H9 (cell line): ENCODE data around the gene GRK1. TPM values are rescaled to one million over a fixed set of nuclear protein-coding genes. Genes with fewer than 3 reads are reported as not detected.

Source experiments
- DNase-seq: peaks from one replicate; pipeline ENCODE4 v3.0.0-alpha.2; 2017
- H2AFZ ChIP-seq: one replicate; pipeline ENCODE4 v1.6.1; 2013; ENCODE audit warnings: mild to moderate bottlenecking, low read length, control low read depth, moderate library complexity
- H2AK5ac ChIP-seq: 2 replicates; pipeline ENCODE4 v1.6.1; 2013; ENCODE audit warnings: low read length, control low read depth, mixed read lengths; ENCODE audit not compliant: insufficient read length
- H2BK120ac ChIP-seq: one replicate; pipeline ENCODE4 v1.6.1; 2013; ENCODE audit warnings: low read depth, mild to moderate bottlenecking, low read length, control low read depth, inconsistent platforms; ENCODE audit not compliant: poor library complexity, severe bottlenecking
- H2BK12ac ChIP-seq: 2 replicates; pipeline ENCODE4 v1.6.1; 2013; ENCODE audit warnings: low read length, control low read depth, mixed read lengths, low read depth; ENCODE audit not compliant: insufficient read length
- H2BK15ac ChIP-seq: 2 replicates; pipeline ENCODE4 v1.6.1; 2013; ENCODE audit warnings: low read depth, low read length, control low read depth
- H2BK20ac ChIP-seq: one replicate; pipeline ENCODE4 v1.6.1; 2013; ENCODE audit warnings: low read depth, mild to moderate bottlenecking, low read length, control low read depth, inconsistent platforms; ENCODE audit not compliant: poor library complexity, severe bottlenecking
- H2BK5ac ChIP-seq: 2 replicates; pipeline ENCODE4 v1.6.1; 2013; ENCODE audit warnings: low read length, control low read depth, mixed read lengths; ENCODE audit not compliant: insufficient read length
- H3K14ac ChIP-seq: 2 replicates; pipeline ENCODE4 v1.6.1; 2013; ENCODE audit warnings: low read length, control low read depth; ENCODE audit not compliant: insufficient read depth
- H3K18ac ChIP-seq: 2 replicates; pipeline ENCODE4 v1.6.1; 2013; ENCODE audit warnings: low read depth, mild to moderate bottlenecking, mixed read lengths, low read length, control low read depth; ENCODE audit not compliant: insufficient read length
- H3K23ac ChIP-seq: 2 replicates; pipeline ENCODE4 v1.6.1; 2013; ENCODE audit warnings: low read length, control low read depth, mixed read lengths, low read depth; ENCODE audit not compliant: insufficient read length
- H3K23me2 ChIP-seq: 2 replicates; pipeline ENCODE4 v1.6.1; 2013; ENCODE audit warnings: low read depth, mild to moderate bottlenecking, mixed read lengths, low read length, control low read depth; ENCODE audit not compliant: insufficient read length, poor library complexity, severe bottlenecking
- H3K27ac ChIP-seq: 2 replicates; pipeline ENCODE4 v1.5.1; 2013; ENCODE audit warnings: low read length, control low read depth, mixed read lengths, low read depth; ENCODE audit not compliant: insufficient read length
- H3K27me3 ChIP-seq: 2 replicates; pipeline ENCODE4 v1.6.1; 2013; ENCODE audit warnings: low read length, control low read depth, inconsistent platforms; ENCODE audit not compliant: insufficient read depth
- H3K4ac ChIP-seq: 2 replicates; pipeline ENCODE4 v1.6.1; 2013; ENCODE audit warnings: low read depth, mild to moderate bottlenecking, control low read depth, inconsistent platforms, low read length, moderate library complexity
- H3K4me1 ChIP-seq: 2 replicates; pipeline ENCODE4 v1.6.1; 2013; ENCODE audit warnings: low read length, control low read depth, inconsistent platforms; ENCODE audit not compliant: insufficient read depth
- H3K4me2 ChIP-seq: 2 replicates; pipeline ENCODE4 v1.6.1; 2013; ENCODE audit warnings: low read length, control low read depth, mixed read lengths; ENCODE audit not compliant: insufficient read length, insufficient read depth
- H3K56ac ChIP-seq: 2 replicates; pipeline ENCODE4 v1.6.1; 2013; ENCODE audit warnings: low read depth, mild to moderate bottlenecking, mixed read lengths, low read length, control low read depth; ENCODE audit not compliant: insufficient read length
- H3K79me1 ChIP-seq: 2 replicates; pipeline ENCODE4 v1.6.1; 2013; ENCODE audit warnings: low read depth, mild to moderate bottlenecking, moderate library complexity, low read length, control low read depth, inconsistent platforms; ENCODE audit not compliant: insufficient read depth, poor library complexity, severe bottlenecking
- H3K79me2 ChIP-seq: 2 replicates; pipeline ENCODE4 v1.6.1; 2013; ENCODE audit warnings: low read length, control low read depth, inconsistent platforms; ENCODE audit not compliant: insufficient read depth
- H3K9ac ChIP-seq: 2 replicates; pipeline ENCODE4 v1.6.1; 2013; ENCODE audit warnings: low read length, control low read depth, mixed read lengths; ENCODE audit not compliant: insufficient read length; ENCODE audit errors: extremely low read depth
- H3K9me3 ChIP-seq: one replicate; pipeline ENCODE4 v1.6.1; 2013; ENCODE audit warnings: low read depth, low read length, inconsistent platforms; ENCODE audit not compliant: control insufficient read depth
- H3T11ph ChIP-seq: one replicate; pipeline ENCODE4 v1.6.1; 2013; ENCODE audit warnings: mild to moderate bottlenecking, low read length, control low read depth, inconsistent platforms
- H4K20me1 ChIP-seq: one replicate; pipeline ENCODE4 v1.6.1; 2013; ENCODE audit not compliant: control insufficient read depth, insufficient read length, insufficient read depth
- H4K5ac ChIP-seq: 2 replicates; pipeline ENCODE4 v1.6.1; 2013; ENCODE audit warnings: low read depth, mild to moderate bottlenecking, mixed read lengths, low read length, control low read depth; ENCODE audit not compliant: insufficient read length
- H4K8ac ChIP-seq: replicated peaks from 2 replicates; pipeline ENCODE4 v1.6.1; 2013; ENCODE audit warnings: low read length, control low read depth, mixed read lengths, low read depth; ENCODE audit not compliant: insufficient read length
- H4K91ac ChIP-seq: 2 replicates; pipeline ENCODE4 v1.6.1; 2013; ENCODE audit warnings: low read depth, mild to moderate bottlenecking, moderate library complexity, mixed read lengths, low read length, control low read depth; ENCODE audit not compliant: insufficient read length
- H3K27ac Mint-ChIP-seq, 3 experiments: 2 replicates in 2 of 3; 3 replicates in 1 of 3; pipeline ENCODE4 v1.8.0; 2020 to 2021; ENCODE audit warnings: mixed read lengths in 3 of 3, mild to moderate bottlenecking in 1 of 3, moderate library complexity in 1 of 3
- H3K27me3 Mint-ChIP-seq: 2 replicates; pipeline ENCODE4 v1.8.0; 2021; ENCODE audit warnings: low read depth, mild to moderate bottlenecking, moderate library complexity, mixed read lengths
- H3K36me3 Mint-ChIP-seq, 3 experiments: 2 replicates in 2 of 3; 3 replicates in 1 of 3; pipeline ENCODE4 v1.8.0; 2020 to 2021; ENCODE audit warnings: low read depth in 3 of 3, mixed read lengths in 3 of 3; ENCODE audit not compliant: insufficient read depth in 1 of 3
- H3K4me1 Mint-ChIP-seq, 2 experiments: 2 replicates each; pipeline ENCODE4 v1.8.0; 2020; ENCODE audit warnings: mixed read lengths in 2 of 2
- H3K4me3 Mint-ChIP-seq, 2 experiments: 2 replicates in 1 of 2; 3 replicates in 1 of 2; pipeline ENCODE4 v1.8.0; 2020 to 2021; ENCODE audit warnings: mild to moderate bottlenecking in 2 of 2, mixed read lengths in 2 of 2, moderate library complexity in 1 of 2
- H3K9me3 Mint-ChIP-seq, 2 experiments: 2 replicates in 1 of 2; 3 replicates in 1 of 2; pipeline ENCODE4 v1.8.0; 2020; ENCODE audit warnings: mild to moderate bottlenecking in 2 of 2, mixed read lengths in 2 of 2, moderate library complexity in 1 of 2
- WGBS: extraction: QIAGEN DNeasy Blood & Tissue Kit; methylation state at CpG from one replicate; pipeline ENCODE4 v1.1.7; 2013; ENCODE audit warnings: missing lambda C conversion rate, low lambda C conversion rate, mixed read lengths; ENCODE audit not compliant: insufficient read length; ENCODE audit errors: extremely low coverage; 5-methylcytosine and 5-hydroxymethylcytosine counted together
- total RNA-seq: library from RNA; stranded (reverse); gene quantifications from 2 replicates; pipeline ENCODE4 v1.2.1, GENCODE V29; 2021
- TF ChIP-seq, protein P1 (sequence below): fragments of 200-600 bp; sonication (generic); conservative IDR thresholded peaks from 3 replicates; pipeline ENCODE4 v1.8.0; 2021; ENCODE audit warnings: antibody characterized with exemption, mild to moderate bottlenecking

GRK1 gene
- total RNA-seq, 1 experiment from 2014 or later: 0.31 TPM

DNA sequence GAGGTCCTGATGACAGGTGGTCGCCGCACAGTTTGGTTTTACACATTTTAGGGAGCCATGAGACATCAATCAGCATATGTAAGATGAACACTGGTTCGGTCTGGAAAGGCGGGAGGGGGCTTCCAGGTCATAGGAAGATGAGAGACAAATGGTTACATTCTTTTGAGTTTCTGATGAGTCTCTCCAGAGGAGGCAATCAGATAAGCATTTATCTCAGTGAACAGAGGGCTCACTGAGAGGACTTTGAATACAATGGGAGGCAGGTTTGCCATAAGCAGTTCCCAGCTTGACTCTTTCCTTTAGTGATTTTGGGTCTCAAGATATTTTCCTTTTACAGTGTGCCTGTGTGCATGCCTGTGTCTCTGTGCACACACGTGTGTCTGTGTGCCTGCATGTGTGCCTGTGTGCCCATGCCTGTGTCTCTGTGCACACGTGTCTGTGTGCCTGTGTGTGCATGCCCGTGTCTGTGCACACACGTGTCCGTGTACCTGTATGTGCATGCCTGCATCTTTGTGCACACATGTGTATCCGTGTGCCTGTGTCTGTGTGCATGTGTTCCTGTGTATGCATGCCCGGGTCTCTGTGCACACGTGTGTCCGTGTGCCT is 56.5 kb downstream of the GRK1 start:
- Histone ChIP-seq H3K27ac (no peak overlapping the region), H3K27me3 (no peaks in the 10 kb centered on the region), H3K9me3 (no peaks in the 10 kb centered on the region), H3K79me1 (no peaks in the 10 kb centered on the region), H2BK15ac (no peak overlapping the region), H3K4me1 (no peaks in the 10 kb centered on the region), H2AFZ (no peak overlapping the region), H2BK20ac (no peak overlapping the region), H2BK120ac (no peak overlapping the region), H2BK12ac (no peak overlapping the region), H3K79me2 (no peaks in the 10 kb centered on the region), H3K9ac (no peak overlapping the region), H3K18ac (no peak overlapping the region), H2AK5ac (no peak overlapping the region), H3K23me2 (peaks cover 5% of the 10 kb centered on the region), H3K23ac (no peak overlapping the region), H4K91ac (no peak overlapping the region), H4K20me1 (no peaks in the 10 kb centered on the region), H3K4me2 (no peak overlapping the region), H3T11ph (no peak overlapping the region), H4K8ac (no peak overlapping the region), H3K14ac (no peak overlapping the region), H2BK5ac (no peak overlapping the region), H4K5ac (no peak overlapping the region), H3K4ac (no peak overlapping the region), H3K56ac (no peak overlapping the region)
- no CpG with 5 or more reads among the region's 13 CpGs for WGBS
- Mint-ChIP-seq H3K27me3 (no peaks in the 10 kb centered on the region), H3K4me1 (peaks cover 15 to 18% of the 10 kb centered on the region in 2 experiments), H3K27ac (no peak overlapping the region), H3K9me3 (peaks cover 0 to 4% of the 10 kb centered on the region in 2 experiments; a peak in 2 of 5 replicates), H3K36me3 (no peaks in the 10 kb centered on the region), H3K4me3 (peak overlapping the region in 1 of 2 experiments; percentile 54; a peak in 1 of 5 replicates)
- TF ChIP-seq, protein P1, sequence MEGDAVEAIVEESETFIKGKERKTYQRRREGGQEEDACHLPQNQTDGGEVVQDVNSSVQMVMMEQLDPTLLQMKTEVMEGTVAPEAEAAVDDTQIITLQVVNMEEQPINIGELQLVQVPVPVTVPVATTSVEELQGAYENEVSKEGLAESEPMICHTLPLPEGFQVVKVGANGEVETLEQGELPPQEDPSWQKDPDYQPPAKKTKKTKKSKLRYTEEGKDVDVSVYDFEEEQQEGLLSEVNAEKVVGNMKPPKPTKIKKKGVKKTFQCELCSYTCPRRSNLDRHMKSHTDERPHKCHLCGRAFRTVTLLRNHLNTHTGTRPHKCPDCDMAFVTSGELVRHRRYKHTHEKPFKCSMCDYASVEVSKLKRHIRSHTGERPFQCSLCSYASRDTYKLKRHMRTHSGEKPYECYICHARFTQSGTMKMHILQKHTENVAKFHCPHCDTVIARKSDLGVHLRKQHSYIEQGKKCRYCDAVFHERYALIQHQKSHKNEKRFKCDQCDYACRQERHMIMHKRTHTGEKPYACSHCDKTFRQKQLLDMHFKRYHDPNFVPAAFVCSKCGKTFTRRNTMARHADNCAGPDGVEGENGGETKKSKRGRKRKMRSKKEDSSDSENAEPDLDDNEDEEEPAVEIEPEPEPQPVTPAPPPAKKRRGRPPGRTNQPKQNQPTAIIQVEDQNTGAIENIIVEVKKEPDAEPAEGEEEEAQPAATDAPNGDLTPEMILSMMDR: no peak
- DNase-seq: no peak
